Mucosa of gallbladder (tissue), 1 donor: ENCODE results near the gene POLR3G. TPM values are rescaled to one million over a fixed set of nuclear protein-coding genes. Genes with fewer than 3 reads are reported as not detected.

Source experiments
- DNase-seq: peaks from one replicate; pipeline ENCODE4 v3.0.0-alpha.2; 2020; ENCODE audit warnings: low spot score
- total RNA-seq: library from RNA; stranded (reverse); gene quantifications from one replicate; pipeline ENCODE4 v1.2.1, GENCODE V29; 2021
- donor health status: DM: no; HTN: no; CAD: no.

Gene POLR3G
- total RNA-seq: 1.2 TPM

GRCh38 chr5:90474235-90475107 lies at the start of gene POLR3G, which contains the start of gene MBLAC2:
Gene POLR3G, plus strand, starts transcription at chr5:90474864. Its CDS starts 10,704 bp downstream, at chr5:90485568.
Gene MBLAC2, minus strand, starts transcription at chr5:90474771. Its CDS starts 479 bp downstream, at chr5:90474292.
- peak; percentile 95 for DNase-seq

- no peak for DNase-seq
Observed at GRCh38 chr5:90434116-90434714, 40.4 kb upstream of the POLR3G start.

- no peak for DNase-seq
Observed at GRCh38 chr5:90437663-90438062, 37.0 kb upstream of the POLR3G start.

GRCh38 chr5:90438100-90438499 lies 36.6 kb upstream of the POLR3G start:
- no peak for DNase-seq

- no peak for DNase-seq
Observed at GRCh38 chr5:90440644-90441043, 34.0 kb upstream of the POLR3G start.

- no peak for DNase-seq
Observed at GRCh38 chr5:90446961-90447360, 27.7 kb upstream of the POLR3G start.

GRCh38 chr5:90461288-90461687 lies 13.4 kb upstream of the POLR3G start:
- no peak for DNase-seq

GRCh38 chr5:90472783-90473395 lies 1.8 kb upstream of the POLR3G start:
- DNase-seq: no peak

GRCh38 chr5:90473396-90474234 lies 1.0 kb upstream of the POLR3G start:
- peak; percentile 22 for DNase-seq

- DNase-seq: no peak
Observed at GRCh38 chr5:90475436-90475980, 844 bp downstream of the POLR3G start.

- no peak for DNase-seq
Observed at GRCh38 chr5:90476391-90476790, 1.7 kb downstream of the POLR3G start.

GRCh38 chr5:90477073-90477472 lies 2.4 kb downstream of the POLR3G start:
- no peak for DNase-seq

- DNase-seq: no peak
Observed at GRCh38 chr5:90477621-90478215, 3.1 kb downstream of the POLR3G start.

GRCh38 chr5:90479611-90480385 lies 5.1 kb downstream of the POLR3G start:
- DNase-seq: no peak

GRCh38 chr5:90480699-90481098 lies 6.0 kb downstream of the POLR3G start:
- no peak for DNase-seq

- DNase-seq: no peak
Observed at GRCh38 chr5:90483206-90483605, 8.5 kb downstream of the POLR3G start.

- DNase-seq: no peak
Observed at GRCh38 chr5:90484540-90484939, 9.9 kb downstream of the POLR3G start.

GRCh38 chr5:90488791-90489190 lies 14.1 kb downstream of the POLR3G start:
- DNase-seq: no peak

GRCh38 chr5:90494043-90494442 lies 19.4 kb downstream of the POLR3G start:
- no peak for DNase-seq

GRCh38 chr5:90495146-90495545 lies 20.5 kb downstream of the POLR3G start:
- no peak for DNase-seq
